ENCODE data around the gene HPX.

DNA sequence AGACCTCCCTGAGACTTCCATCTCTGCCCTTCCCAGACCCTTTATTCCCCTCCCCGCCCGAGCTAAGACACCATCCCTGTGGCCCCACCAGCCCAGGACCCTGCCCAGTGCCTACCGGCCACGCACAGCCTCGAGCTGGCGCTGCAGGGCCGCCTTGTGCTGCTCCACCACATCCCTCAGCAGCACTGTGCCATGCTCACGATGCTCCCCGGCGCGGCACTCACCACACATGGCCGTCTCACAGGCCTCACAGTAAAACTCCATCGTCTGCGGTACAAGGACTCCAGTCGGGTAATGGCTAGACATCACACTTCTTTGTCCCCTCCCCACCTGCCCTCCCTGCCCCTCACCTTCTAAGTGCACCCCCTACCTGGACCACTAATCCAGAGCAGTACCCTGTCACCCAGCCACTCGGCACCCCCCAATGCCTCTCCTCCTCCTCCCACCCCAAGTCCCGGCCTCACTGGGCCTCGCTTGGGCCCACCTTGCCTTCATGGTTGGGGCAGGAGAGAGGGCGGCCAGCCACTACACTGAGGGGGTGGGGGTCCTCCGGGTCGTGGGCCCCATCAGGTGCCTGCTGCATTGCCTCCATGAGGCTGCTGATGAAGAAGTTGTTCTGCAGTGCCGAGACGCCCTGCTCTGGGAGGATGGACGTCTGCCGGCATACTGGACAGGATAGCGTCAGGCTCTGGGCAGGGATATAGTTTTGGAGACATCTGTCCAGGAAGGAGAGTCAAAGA is 17.0 kb upstream of the HPX start:
- TF ChIP-seq, protein P1, sequence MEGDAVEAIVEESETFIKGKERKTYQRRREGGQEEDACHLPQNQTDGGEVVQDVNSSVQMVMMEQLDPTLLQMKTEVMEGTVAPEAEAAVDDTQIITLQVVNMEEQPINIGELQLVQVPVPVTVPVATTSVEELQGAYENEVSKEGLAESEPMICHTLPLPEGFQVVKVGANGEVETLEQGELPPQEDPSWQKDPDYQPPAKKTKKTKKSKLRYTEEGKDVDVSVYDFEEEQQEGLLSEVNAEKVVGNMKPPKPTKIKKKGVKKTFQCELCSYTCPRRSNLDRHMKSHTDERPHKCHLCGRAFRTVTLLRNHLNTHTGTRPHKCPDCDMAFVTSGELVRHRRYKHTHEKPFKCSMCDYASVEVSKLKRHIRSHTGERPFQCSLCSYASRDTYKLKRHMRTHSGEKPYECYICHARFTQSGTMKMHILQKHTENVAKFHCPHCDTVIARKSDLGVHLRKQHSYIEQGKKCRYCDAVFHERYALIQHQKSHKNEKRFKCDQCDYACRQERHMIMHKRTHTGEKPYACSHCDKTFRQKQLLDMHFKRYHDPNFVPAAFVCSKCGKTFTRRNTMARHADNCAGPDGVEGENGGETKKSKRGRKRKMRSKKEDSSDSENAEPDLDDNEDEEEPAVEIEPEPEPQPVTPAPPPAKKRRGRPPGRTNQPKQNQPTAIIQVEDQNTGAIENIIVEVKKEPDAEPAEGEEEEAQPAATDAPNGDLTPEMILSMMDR (IDR thresholded peaks at IDR 0.05), result no peak
- TF ChIP-seq ZFX (IDR thresholded peaks at IDR 0.05; ENCODE audit: borderline replicate concordance), result no peak
